GM18868 (cell line): ENCODE results near the gene TNS3.
A peak's percentile ranks its signal among the peaks of the same experiment; 100 is the strongest.
"Not testable (repeated sequence)": the region's sequence is repeated elsewhere in the genome, so short reads cannot be mapped to it uniquely, and the experiment has no call there.

Source experiments
- ATAC-seq: cut with Tn5 transposase; IDR thresholded peaks from one replicate; pipeline ENCODE4 v1.9.1; 2021; ENCODE audit warnings: mild to moderate bottlenecking, moderate library complexity; ENCODE audit not compliant: unreplicated experiment

Gene TNS3

GRCh38 chr7:47603514-47604255 is 21.8 kb upstream of the TNS3 start:
- ATAC-seq, result not testable (repeated sequence)

- no peak for ATAC-seq
Measured at GRCh38 chr7:47602272-47603004, 20.5 kb upstream of the TNS3 start.

GRCh38 chr7:47601881-47602249 is 20.0 kb upstream of the TNS3 start:
- no peak for ATAC-seq

- ATAC-seq, result peak; percentile 72
Measured at GRCh38 chr7:47601119-47601880, 19.4 kb upstream of the TNS3 start.

GRCh38 chr7:47600199-47601118 is 18.5 kb upstream of the TNS3 start:
- ATAC-seq, result peak; percentile 68

GRCh38 chr7:47597379-47597778 is 15.5 kb upstream of the TNS3 start:
- no peak for ATAC-seq

- no peak for ATAC-seq
Measured at GRCh38 chr7:47596502-47597202, 14.7 kb upstream of the TNS3 start.

GRCh38 chr7:47594406-47594805 is 12.5 kb upstream of the TNS3 start:
- ATAC-seq, result no peak

- ATAC-seq, result no peak
Measured at GRCh38 chr7:47591655-47592572, 10.0 kb upstream of the TNS3 start.

- ATAC-seq, result no peak
Measured at GRCh38 chr7:47591089-47591654, 9.3 kb upstream of the TNS3 start.

- not testable (repeated sequence) for ATAC-seq
Measured at GRCh38 chr7:47590215-47590614, 8.3 kb upstream of the TNS3 start.

GRCh38 chr7:47588704-47589225 is 6.9 kb upstream of the TNS3 start:
- ATAC-seq, result peak; percentile 79

GRCh38 chr7:47587976-47588375 is 6.1 kb upstream of the TNS3 start:
- no peak for ATAC-seq

GRCh38 chr7:47587351-47587750 is 5.4 kb upstream of the TNS3 start:
- ATAC-seq, result no peak

- ATAC-seq, result no peak
Measured at GRCh38 chr7:47586925-47587324, 5.0 kb upstream of the TNS3 start.

GRCh38 chr7:47586161-47586670 is 4.3 kb upstream of the TNS3 start:
- ATAC-seq, result not testable (repeated sequence)

GRCh38 chr7:47584536-47584895 is 2.6 kb upstream of the TNS3 start:
- ATAC-seq, result no peak
